Activated CD8-positive, alpha-beta T cell treated with anti-CD3 and anti-CD28 coated beads, Interleukin-2, amount 10 ng/mL, durations not matched to agents 7 days and 5 days (primary cell): ENCODE data around the gene SCN10A. TPM values are rescaled to one million over a fixed set of nuclear protein-coding genes. Genes with fewer than 3 reads are reported as not detected.
A peak's percentile ranks its signal among the peaks of the same experiment; 100 is the strongest.

Experiments used
- ATAC-seq: fragments of 150-1000 bp; cut with Tn5 transposase; one replicate; pipeline ENCODE4 v1.10.0; 2021; ENCODE audit warnings: moderate library complexity
- CTCF ChIA-PET: fragments of 350-600 bp; sonication (Branson Sonifier 250); formaldehyde crosslinking; loops from one replicate; lab custom pipeline; 2021; ENCODE audit warnings: antibody characterized with exemption; lab: Charles Lee
- POLR2A ChIA-PET: fragments of 350-600 bp; sonication (Branson Sonifier 250); formaldehyde crosslinking; loops from one replicate; lab custom pipeline; 2021; ENCODE audit warnings: antibody characterized with exemption; lab: Charles Lee
- DNase-seq: peaks from one replicate; pipeline ENCODE4 v3.0.0-alpha.2; 2020
- H3K27ac Mint-ChIP-seq: one replicate; pipeline ENCODE4 v1.8.0; 2021; ENCODE audit warnings: mild to moderate bottlenecking, mixed read lengths
- H3K27me3 Mint-ChIP-seq: one replicate; pipeline ENCODE4 v1.8.0; 2021; ENCODE audit warnings: low read depth, mixed read lengths
- H3K36me3 Mint-ChIP-seq: one replicate; pipeline ENCODE4 v1.8.0; 2021; ENCODE audit warnings: low read depth, mixed read lengths
- H3K4me1 Mint-ChIP-seq: one replicate; pipeline ENCODE4 v1.8.0; 2021; ENCODE audit warnings: low read depth, mixed read lengths
- H3K4me3 Mint-ChIP-seq: one replicate; pipeline ENCODE4 v1.8.0; 2021; ENCODE audit warnings: mild to moderate bottlenecking, mixed read lengths
- H3K9me3 Mint-ChIP-seq: one replicate; pipeline ENCODE4 v1.8.0; 2022; ENCODE audit warnings: mixed read lengths; ENCODE audit not compliant: insufficient read depth
- total RNA-seq, 2 experiments: library from RNA; stranded (reverse); gene quantifications; one replicate each; pipeline ENCODE4 v1.2.3, GENCODE V29; 2021

Gene SCN10A
- total RNA-seq, 2 experiments from 2014 or later, result not detected

- ChIA-PET POLR2A (no interaction called here), CTCF (interaction anchor here (1.2 kb wide), 1 partner anchor 9 kb away, joined by 3 read pairs; no protein-coding TSS in a partner anchor)
- H3K27me3 Mint-ChIP-seq, result no peaks in the 10 kb centered on the region
- no peak overlapping the region for H3K27ac Mint-ChIP-seq
- peak; percentile 11 for ATAC-seq
- no peak for DNase-seq
- H3K4me1 Mint-ChIP-seq, result no peaks in the 10 kb centered on the region
- H3K9me3 Mint-ChIP-seq, result no peaks in the 10 kb centered on the region
- no peak overlapping the region for H3K4me3 Mint-ChIP-seq
- H3K36me3 Mint-ChIP-seq, result no peaks in the 10 kb centered on the region
Measured at GRCh38 chr3:38717355-38718240, 98.4 kb downstream of the SCN10A start.

DNA sequence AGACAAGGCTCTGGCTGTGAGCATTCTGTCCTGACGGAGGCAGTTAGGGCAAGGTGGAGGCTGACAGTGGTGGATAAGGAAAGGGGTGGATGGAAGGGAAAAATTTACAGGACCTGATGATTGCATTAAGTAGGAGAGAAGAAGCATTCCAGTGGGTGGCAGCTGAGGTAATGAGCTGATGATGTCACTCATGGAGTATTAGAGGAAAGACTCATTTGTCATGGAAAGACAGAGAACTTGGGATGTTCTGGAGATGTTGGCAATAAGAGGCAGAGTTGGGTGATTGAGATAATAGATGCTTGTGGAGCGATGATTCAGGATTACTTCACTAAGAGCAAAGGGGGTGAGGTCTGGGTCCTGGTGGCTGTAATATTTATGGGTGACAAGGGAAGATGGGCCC lies 102.9 kb downstream of the SCN10A start:
- H3K27me3 Mint-ChIP-seq, result peaks cover 2% of the 10 kb centered on the region
- no peaks in the 10 kb centered on the region for H3K36me3 Mint-ChIP-seq
- no peak for ATAC-seq
- no peak overlapping the region for H3K27ac Mint-ChIP-seq
- H3K4me3 Mint-ChIP-seq, result no peak overlapping the region
- H3K4me1 Mint-ChIP-seq, result peaks cover 6% of the 10 kb centered on the region
- POLR2A ChIA-PET, result no interaction called here
- no peak for DNase-seq
- H3K9me3 Mint-ChIP-seq, result no peaks in the 10 kb centered on the region
- CTCF ChIA-PET, result no interaction called here

DNA sequence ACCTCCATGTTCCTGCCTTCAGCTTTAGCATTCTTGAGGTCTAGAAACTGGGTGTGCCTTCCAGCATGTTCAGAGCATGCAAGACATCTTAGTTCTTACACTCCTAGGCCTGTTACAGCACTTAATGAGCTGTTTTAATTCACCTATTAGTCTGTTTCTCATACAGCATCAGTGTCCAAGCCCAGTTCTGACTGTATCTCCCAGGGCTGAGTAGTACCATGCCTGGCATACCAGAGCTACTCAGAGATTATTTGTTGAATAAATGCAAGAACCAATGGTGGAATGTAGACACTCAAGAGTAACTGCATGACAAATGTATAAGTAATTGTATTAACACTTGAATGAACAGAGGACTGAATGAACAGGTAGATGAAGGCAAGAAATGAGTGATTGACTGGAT lies 104.7 kb downstream of the SCN10A start:
- no peak for ATAC-seq
- peaks cover 6% of the 10 kb centered on the region for H3K4me1 Mint-ChIP-seq
- H3K36me3 Mint-ChIP-seq, result no peaks in the 10 kb centered on the region
- ChIA-PET CTCF (no interaction called here), POLR2A (no interaction called here)
- H3K4me3 Mint-ChIP-seq, result no peak overlapping the region
- no peaks in the 10 kb centered on the region for H3K9me3 Mint-ChIP-seq
- peaks cover 6% of the 10 kb centered on the region for H3K27me3 Mint-ChIP-seq
- H3K27ac Mint-ChIP-seq, result no peak overlapping the region
- no peak for DNase-seq

DNA sequence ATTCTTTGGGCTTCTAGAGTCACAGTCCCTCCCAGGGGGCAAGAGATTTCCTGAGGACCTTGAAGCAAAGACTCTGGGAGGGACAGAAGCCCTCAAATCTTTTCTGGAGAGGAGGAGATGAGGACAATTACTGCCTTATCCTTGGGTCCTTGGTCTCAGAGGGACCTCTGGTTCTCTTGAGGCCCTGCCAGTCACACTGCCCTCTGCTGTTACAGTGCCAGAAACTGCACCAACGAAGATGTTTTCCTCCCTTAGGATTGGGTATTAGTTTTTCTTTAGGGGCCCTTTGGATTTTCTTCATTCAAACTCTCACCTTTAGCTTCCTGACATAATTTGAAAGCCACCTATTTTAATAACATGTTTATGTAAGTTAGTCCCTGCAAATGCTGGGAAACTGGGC lies 108.3 kb downstream of the SCN10A start:
- H3K4me3 Mint-ChIP-seq, result no peak overlapping the region
- no peaks in the 10 kb centered on the region for H3K36me3 Mint-ChIP-seq
- H3K27me3 Mint-ChIP-seq, result peaks cover 6% of the 10 kb centered on the region
- H3K9me3 Mint-ChIP-seq, result no peaks in the 10 kb centered on the region
- POLR2A ChIA-PET, result no interaction called here
- DNase-seq (no peak), ATAC-seq (no peak)
- H3K27ac Mint-ChIP-seq, result no peak overlapping the region
- CTCF ChIA-PET, result interaction anchor here (0.9 to 1.0 kb wide), 2 partner anchors 16 to 136 kb away, joined by 3 read pairs; no protein-coding TSS in a partner anchor
- H3K4me1 Mint-ChIP-seq, result peaks cover 6% of the 10 kb centered on the region

- POLR2A ChIA-PET, result no interaction called here
- DNase-seq, result no peak
- H3K4me1 Mint-ChIP-seq, result peaks cover 6% of the 10 kb centered on the region
- H3K9me3 Mint-ChIP-seq, result no peaks in the 10 kb centered on the region
- no peak for ATAC-seq
- H3K36me3 Mint-ChIP-seq, result no peaks in the 10 kb centered on the region
- CTCF ChIA-PET, result no interaction called here
- no peak overlapping the region for H3K27ac Mint-ChIP-seq
- H3K4me3 Mint-ChIP-seq, result no peak overlapping the region
- H3K27me3 Mint-ChIP-seq, result peaks cover 6% of the 10 kb centered on the region
Measured at GRCh38 chr3:38706961-38707360, 109.1 kb downstream of the SCN10A start.

DNA sequence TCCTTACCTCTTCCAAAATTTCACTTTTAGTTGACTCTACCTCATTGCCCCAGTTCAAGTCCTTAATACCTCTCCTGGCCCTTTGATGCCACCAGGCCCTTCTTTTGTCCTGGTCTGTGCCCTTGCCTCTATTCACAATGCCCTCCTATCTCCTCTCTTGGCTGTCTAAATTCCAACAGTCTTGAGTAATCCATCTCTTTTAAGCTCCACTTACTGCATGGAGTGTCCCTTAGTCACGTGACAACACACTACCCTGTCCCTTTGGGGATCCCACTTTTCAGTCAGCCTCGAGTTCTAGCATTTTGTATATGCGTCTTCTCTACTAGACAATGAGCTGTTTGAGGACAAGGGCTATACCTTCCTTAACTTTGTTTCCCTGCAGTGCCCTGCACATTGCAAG lies 113.8 kb downstream of the SCN10A start:
- CTCF ChIA-PET, result no interaction called here
- no peaks in the 10 kb centered on the region for H3K36me3 Mint-ChIP-seq

DNA sequence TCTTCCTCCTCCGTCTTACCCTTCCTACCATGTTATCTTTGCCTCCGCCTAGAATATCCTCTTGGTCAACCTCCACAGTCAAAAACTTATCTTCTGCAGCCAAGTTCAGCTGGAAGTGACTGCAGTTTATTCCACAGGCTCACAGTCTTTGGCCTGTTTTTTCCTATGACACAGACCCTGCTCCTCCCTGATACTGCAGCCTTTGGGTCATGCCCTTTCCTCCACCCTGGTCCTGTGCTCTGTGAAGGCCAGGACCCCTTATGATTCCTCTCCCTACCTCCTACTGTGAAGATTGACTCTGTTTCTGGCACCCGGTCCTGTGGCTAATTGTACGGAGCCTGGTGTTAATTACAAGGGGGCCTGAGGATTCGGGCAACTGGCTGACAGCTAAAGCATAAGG lies 117.3 kb downstream of the SCN10A start:
- no peaks in the 10 kb centered on the region for H3K36me3 Mint-ChIP-seq

More for the DNA sequence above, 113.8 kb downstream of the SCN10A start:
- Mint-ChIP-seq H3K9me3 (no peaks in the 10 kb centered on the region), H3K27me3 (peaks cover 10% of the 10 kb centered on the region), H3K4me3 (no peak overlapping the region), H3K4me1 (no peaks in the 10 kb centered on the region), H3K27ac (no peak overlapping the region)
- ATAC-seq (no peak), DNase-seq (no peak)
- POLR2A ChIA-PET, result no interaction called here

GRCh38 chr3:38698061-38698460 lies 118.0 kb downstream of the SCN10A start:
- Mint-ChIP-seq H3K4me1 (no peaks in the 10 kb centered on the region), H3K27me3 (peaks cover 11% of the 10 kb centered on the region), H3K36me3 (no peaks in the 10 kb centered on the region), H3K9me3 (no peaks in the 10 kb centered on the region), H3K4me3 (no peak overlapping the region), H3K27ac (no peak overlapping the region)
- ChIA-PET POLR2A (no interaction called here), CTCF (no interaction called here)
- no peak for ATAC-seq
- no peak for DNase-seq

More for the DNA sequence above, 117.3 kb downstream of the SCN10A start:
- no peak overlapping the region for H3K27ac Mint-ChIP-seq
- H3K27me3 Mint-ChIP-seq, result peaks cover 11% of the 10 kb centered on the region
- no peak overlapping the region for H3K4me3 Mint-ChIP-seq
- H3K4me1 Mint-ChIP-seq, result no peaks in the 10 kb centered on the region
- POLR2A ChIA-PET, result no interaction called here
- CTCF ChIA-PET, result no interaction called here
- ATAC-seq (no peak), DNase-seq (no peak)
- H3K9me3 Mint-ChIP-seq, result no peaks in the 10 kb centered on the region

DNA sequence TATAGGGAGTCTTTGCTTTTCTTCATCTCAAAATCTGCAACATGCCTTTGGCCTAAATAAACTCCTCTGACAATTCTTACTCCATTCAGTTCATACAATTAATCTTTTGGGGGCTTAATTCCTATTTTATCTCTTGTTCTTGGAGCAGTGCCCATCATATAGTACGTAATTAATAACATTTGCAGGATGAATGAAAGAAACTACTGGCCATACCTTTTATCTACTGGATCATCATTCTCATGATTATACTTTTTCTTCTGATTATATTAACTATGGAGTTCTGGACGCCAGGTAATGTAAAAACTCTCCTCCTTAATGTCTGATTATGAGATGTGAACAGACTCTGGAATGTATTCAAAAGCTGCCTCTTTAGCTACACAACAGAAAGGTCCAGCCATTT lies 120.0 kb downstream of the SCN10A start:
- Mint-ChIP-seq H3K27ac (no peak overlapping the region), H3K4me3 (no peak overlapping the region), H3K9me3 (no peaks in the 10 kb centered on the region), H3K36me3 (no peaks in the 10 kb centered on the region), H3K4me1 (no peaks in the 10 kb centered on the region), H3K27me3 (peaks cover 9% of the 10 kb centered on the region)
- CTCF ChIA-PET, result no interaction called here
- DNase-seq (no peak), ATAC-seq (no peak)
- POLR2A ChIA-PET, result no interaction called here

GRCh38 chr3:38690185-38690584 lies 125.8 kb downstream of the SCN10A start:
- POLR2A ChIA-PET, result no interaction called here
- no peak for DNase-seq
- Mint-ChIP-seq H3K9me3 (no peaks in the 10 kb centered on the region), H3K36me3 (no peaks in the 10 kb centered on the region), H3K27ac (no peak overlapping the region), H3K4me1 (no peaks in the 10 kb centered on the region), H3K27me3 (peaks cover 10% of the 10 kb centered on the region), H3K4me3 (no peak overlapping the region)
- CTCF ChIA-PET, result no interaction called here
- ATAC-seq, result no peak

DNA sequence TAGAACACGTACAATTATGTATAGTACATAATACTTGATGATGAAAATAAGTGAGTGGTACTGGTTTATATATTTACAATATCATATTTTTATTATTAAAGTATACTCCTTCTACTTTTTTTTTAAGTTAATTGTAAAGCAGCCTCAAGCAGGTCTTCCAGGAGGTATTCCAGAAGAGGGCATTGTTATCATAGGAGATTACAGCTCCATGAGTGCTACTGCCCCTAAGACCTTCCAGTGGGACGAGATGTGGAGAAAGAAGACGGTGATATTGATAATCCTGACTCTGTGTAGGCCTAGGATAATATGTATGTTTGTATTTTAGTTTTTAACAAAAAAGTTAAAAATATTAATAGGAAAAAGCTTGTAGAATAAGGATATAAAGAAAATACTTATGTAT lies 126.2 kb downstream of the SCN10A start:
- Mint-ChIP-seq H3K4me1 (no peaks in the 10 kb centered on the region), H3K4me3 (no peak overlapping the region), H3K27me3 (peaks cover 8% of the 10 kb centered on the region), H3K36me3 (no peaks in the 10 kb centered on the region), H3K9me3 (no peaks in the 10 kb centered on the region), H3K27ac (no peak overlapping the region)
- ChIA-PET POLR2A (no interaction called here), CTCF (no interaction called here)
- DNase-seq (no peak), ATAC-seq (no peak)

DNA sequence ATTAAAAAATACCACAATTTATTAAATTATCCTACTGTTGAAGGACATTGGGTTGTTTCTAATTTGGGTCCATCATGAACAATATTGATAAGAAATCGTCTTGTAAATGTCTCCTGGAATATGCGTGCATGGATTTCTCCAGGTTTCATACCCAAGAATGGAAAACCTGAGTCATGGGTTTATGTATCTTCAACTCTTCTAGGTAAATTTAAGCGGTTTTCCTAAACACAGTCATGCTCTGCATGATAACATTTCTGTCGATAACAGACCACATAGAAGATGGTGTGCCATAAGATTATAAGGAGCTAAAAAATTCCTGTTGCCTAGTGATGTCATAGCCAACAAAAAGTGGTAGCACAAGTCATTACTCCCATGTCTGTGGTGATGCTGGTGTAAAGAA lies 126.7 kb downstream of the SCN10A start:
- Mint-ChIP-seq H3K27ac (no peak overlapping the region), H3K27me3 (peaks cover 11% of the 10 kb centered on the region), H3K4me3 (no peak overlapping the region), H3K9me3 (no peaks in the 10 kb centered on the region), H3K36me3 (no peaks in the 10 kb centered on the region), H3K4me1 (no peaks in the 10 kb centered on the region)
- ChIA-PET POLR2A (no interaction called here), CTCF (no interaction called here)
- DNase-seq (no peak), ATAC-seq (no peak)
